Ishikawa (cell line): Measurements from ENCODE around the gene INPP5B.

Source experiments
- CEBPB ChIP-seq: IDR thresholded peaks from 2 replicates; pipeline ENCODE4 v1.6.1; 2012
- CREB1 ChIP-seq: IDR thresholded peaks from 2 replicates; pipeline ENCODE4 v1.6.1; 2012; ENCODE audit warnings: low read depth
- EGR1 ChIP-seq: IDR thresholded peaks from 2 replicates; pipeline ENCODE4 v1.6.1; 2012
- EP300 ChIP-seq: IDR thresholded peaks from 2 replicates; pipeline ENCODE4 v1.6.1; 2012; ENCODE audit warnings: borderline replicate concordance
- FOXM1 ChIP-seq: IDR thresholded peaks from 2 replicates; pipeline ENCODE4 v1.6.1; 2012; ENCODE audit warnings: low read depth, borderline replicate concordance
- MAX ChIP-seq: IDR thresholded peaks from 2 replicates; pipeline ENCODE4 v1.6.1; 2012
- NFIC ChIP-seq: IDR thresholded peaks from 2 replicates; pipeline ENCODE4 v1.6.1; 2012
- RAD21 ChIP-seq: IDR thresholded peaks from 2 replicates; pipeline ENCODE4 v1.6.1; 2012; ENCODE audit warnings: low read depth
- REST ChIP-seq: IDR thresholded peaks from 2 replicates; pipeline ENCODE4 v1.6.1; 2012; ENCODE audit warnings: low read depth, mild to moderate bottlenecking
- TAF1 ChIP-seq: IDR thresholded peaks from 2 replicates; pipeline ENCODE4 v1.6.1; 2012; ENCODE audit warnings: low read depth, mild to moderate bottlenecking
- TCF12 ChIP-seq: IDR thresholded peaks from 2 replicates; pipeline ENCODE4 v1.6.1; 2012; ENCODE audit warnings: low read depth
- TEAD4 ChIP-seq: IDR thresholded peaks from 2 replicates; pipeline ENCODE4 v1.6.1; 2012
- USF1 ChIP-seq: IDR thresholded peaks from 2 replicates; pipeline ENCODE4 v1.6.1; 2012
- YY1 ChIP-seq: IDR thresholded peaks from 2 replicates; pipeline ENCODE4 v1.6.1; 2012; ENCODE audit warnings: low read depth
- ZBTB7A ChIP-seq: IDR thresholded peaks from 2 replicates; pipeline ENCODE4 v1.6.1; 2012; ENCODE audit warnings: low read depth

INPP5B gene

GRCh38 chr1:37944086-37944763 lies 2.6 kb downstream of the INPP5B start:
- no peak for TF ChIP-seq CREB1
- no peak for TF ChIP-seq MAX
- TF ChIP-seq FOXM1 = no peak

DNA sequence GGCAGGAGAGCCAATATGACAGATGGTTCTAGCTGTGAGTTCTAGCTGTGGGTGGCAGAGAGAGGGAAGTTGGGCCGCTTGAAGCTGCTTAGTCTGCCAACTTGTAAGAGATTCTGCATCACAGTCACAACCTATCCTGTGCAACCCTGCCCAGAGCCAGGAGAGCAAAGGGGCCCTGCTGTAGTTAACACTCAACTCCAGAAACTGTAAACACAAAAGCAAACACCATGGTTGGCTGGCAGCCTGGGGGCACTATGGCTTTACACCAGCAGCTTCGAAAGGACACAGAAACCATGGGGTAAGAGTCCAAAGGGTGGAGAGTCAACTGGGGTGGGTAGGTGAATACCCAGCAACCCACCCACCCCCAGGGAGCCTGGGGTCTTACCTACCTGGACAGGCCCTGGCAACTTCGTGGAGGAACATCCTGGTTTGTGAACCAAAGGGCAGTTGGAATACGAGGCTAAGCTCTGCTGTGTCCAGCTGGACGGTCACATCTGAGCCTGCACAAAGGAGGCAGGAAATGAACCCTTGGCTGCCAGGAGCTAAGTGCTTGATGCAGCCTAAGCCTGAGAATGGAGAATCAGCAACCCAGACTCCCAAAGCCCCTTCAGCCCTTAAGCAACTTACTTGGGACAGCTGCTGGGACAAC lies 6.4 kb downstream of the INPP5B start:
- TF ChIP-seq ZBTB7A = no peak
- no peak for TF ChIP-seq CEBPB
- no peak for TF ChIP-seq FOXM1
- TF ChIP-seq REST = no peak
- TF ChIP-seq RAD21 = no peak
- no peak for TF ChIP-seq CREB1
- TF ChIP-seq YY1 = no peak
- TF ChIP-seq TEAD4 = no peak
- TF ChIP-seq USF1 = no peak
- no peak for TF ChIP-seq TAF1
- no peak for TF ChIP-seq EP300

- no peak for TF ChIP-seq CREB1
- no peak for TF ChIP-seq TAF1
- TF ChIP-seq ZBTB7A = no peak
- no peak for TF ChIP-seq MAX
- TF ChIP-seq FOXM1 = no peak
Observed at GRCh38 chr1:37932759-37933158, 14.1 kb downstream of the INPP5B start.

DNA sequence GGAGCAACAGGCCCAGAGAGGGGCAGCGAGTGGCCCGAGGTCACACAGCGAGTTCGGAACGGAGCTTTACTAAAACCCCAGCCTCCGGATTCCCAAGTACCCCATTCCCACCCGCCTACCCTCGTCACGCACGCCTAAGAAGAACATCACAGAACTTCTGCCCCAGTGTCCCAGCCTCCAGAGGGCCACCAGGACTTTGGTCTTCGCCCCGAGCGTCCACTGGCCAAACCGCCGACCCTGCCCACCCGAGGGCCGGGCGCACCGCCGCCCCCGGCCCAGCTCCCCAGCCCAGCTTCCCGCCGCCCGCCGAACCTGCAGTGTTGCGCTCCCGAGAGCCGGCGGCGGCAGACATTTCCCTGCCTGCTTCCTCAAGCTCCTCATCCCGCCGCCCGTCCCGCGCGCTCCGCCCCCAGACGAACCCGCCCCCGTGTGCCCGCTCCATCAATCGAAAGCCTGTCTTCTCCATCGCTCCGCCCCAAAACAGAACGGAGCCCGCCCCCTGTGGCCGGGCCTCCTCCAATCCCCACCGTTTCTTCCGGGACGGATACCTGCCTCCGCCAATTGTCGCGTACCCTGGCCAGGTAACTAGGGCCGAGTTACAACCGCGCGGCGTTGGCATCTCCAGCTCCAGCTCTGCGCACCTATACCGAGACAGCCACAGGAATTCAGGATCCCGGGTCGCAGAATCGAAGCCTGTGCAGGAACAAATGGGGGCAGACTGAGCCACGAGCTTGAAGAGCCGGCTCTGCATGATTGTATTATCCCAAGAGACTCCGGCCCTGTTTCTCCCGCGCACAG lies 15.3 kb downstream of the INPP5B start:
- TF ChIP-seq RAD21 (no peak), FOXM1 (no peak), NFIC (no peak), MAX (peak; percentile 54), USF1 (no peak), CREB1 (peak; percentile 54), CEBPB (no peak), TAF1 (peak; percentile 68), ZBTB7A (0 out of 2 replicates have a peak, but pooled peaks have one; percentile 35), TCF12 (no peak), TEAD4 (peak; percentile 36; the same call in 1 of the 2 replicates), YY1 (peak; percentile 79), EP300 (peak; percentile 30; the same call in 1 of the 2 replicates), EGR1 (peak; percentile 12; the same call in 1 of the 2 replicates), REST (no peak)

- TF ChIP-seq USF1 (no peak), CREB1 (no peak), TEAD4 (no peak), ZBTB7A (no peak)
Observed at GRCh38 chr1:37931102-37931360, 15.8 kb downstream of the INPP5B start.
